Measurements from ENCODE around the gene WDR20. TPM values are rescaled to one million over a fixed set of nuclear protein-coding genes. Genes with fewer than 3 reads are reported as not detected.

Gene WDR20
- total and polyA plus RNA-seq, 2 donors (not counting 3 experiments of a cell fraction or from before 2014, with no cell fraction given), result 12.2 to 22.4 TPM

GRCh38 chr14:102208741-102209140, 69.0 kb downstream of the WDR20 start:
- intact Hi-C loops (cut with micrococcal nuclease), result no loop called here
- Histone ChIP-seq H3K36me3 (ENCODE audit: control insufficient read depth in 2 of 2, extremely low read depth in 1 of 2, insufficient read depth in 2 of 2, low read length in 2 of 2) (peaks cover 0 to 14% of the 10 kb centered on the region in 2 experiments), H4K20me1 (replicated peaks; ENCODE audit: control insufficient read depth, extremely low read depth, insufficient read depth, low read length) (no peaks in the 10 kb centered on the region), H3K79me2 (ENCODE audit: control insufficient read depth, insufficient read depth, low read length) (no peaks in the 10 kb centered on the region), H3K27ac (ENCODE audit: insufficient read depth, low read depth, low read length) (no peak overlapping the region), H3K4me3 (replicated peaks in 1 of 3; ENCODE audit: insufficient read depth in 1 of 3, low read depth in 1 of 3, low read length in 3 of 3) (no peak overlapping the region), H3K9ac (replicated peaks; ENCODE audit: extremely low read depth, insufficient read depth, low read length) (no peak overlapping the region), H2AFZ (ENCODE audit: low read depth, low read length) (no peak overlapping the region), H3K27me3 (ENCODE audit: control insufficient read depth in 2 of 2, insufficient read depth in 2 of 2, low read length in 2 of 2) (no peaks in the 10 kb centered on the region), H3K4me1 (ENCODE audit: control insufficient read depth, extremely low read depth, insufficient read depth, low read length) (no peaks in the 10 kb centered on the region), H3K9me1 (replicated peaks; ENCODE audit: control insufficient read depth, extremely low read depth, insufficient read depth, low read length) (no peaks in the 10 kb centered on the region), H3K9me3 (replicated peaks; ENCODE audit: control insufficient read depth, insufficient read depth, low read length) (no peaks in the 10 kb centered on the region), H3K4me2 (ENCODE audit: insufficient read depth, low read length) (no peak overlapping the region)
- no TSS peak for BruUV-seq (replicated peaks)
- ChIA-PET CTCF (no interaction called here), POLR2A (no interaction called here)
- FAIRE-seq (no peak), DNase-seq (ENCODE audit: low read depth, low spot score) (no peak)
- dilution Hi-C loops (cut with MboI; ENCODE audit: extremely low pct_ligation_motif_present, low sequenced_read_pairs), result no loop called here
- no peak for TF ChIP-seq FOS (IDR thresholded peaks at IDR 0.05; ENCODE audit: borderline replicate concordance, insufficient read depth, low read length)
- TF ChIP-seq JUN (IDR thresholded peaks at IDR 0.05; ENCODE audit: borderline replicate concordance, insufficient read depth, insufficient read length, low read depth), result no peak
- TF ChIP-seq GATA2 (IDR thresholded peaks at IDR 0.05; ENCODE audit: insufficient read depth, insufficient read length, low read depth, low read length), result no peak
- TF ChIP-seq POLR2AphosphoS5 (IDR thresholded peaks at IDR 0.05; ENCODE audit: insufficient read depth, low read depth, low read length), result no peak
- TF ChIP-seq EZH2 (IDR thresholded peaks at IDR 0.05; ENCODE audit: borderline replicate concordance, low read depth, low read length, severe bottlenecking), result no peak
- no peak for TF ChIP-seq MAX (IDR thresholded peaks at IDR 0.05; ENCODE audit: insufficient read depth, insufficient read length)
- TF ChIP-seq CTCF (IDR thresholded peaks at IDR 0.05; ENCODE audit: extremely low read depth in 1 of 2, insufficient read depth in 1 of 2, low read depth in 1 of 2, low read length in 2 of 2), result no peak
- no peak for TF ChIP-seq POLR2A (IDR thresholded peaks at IDR 0.05; ENCODE audit: low read depth, low read length)
- TF ChIP-seq MYC (IDR thresholded peaks at IDR 0.05; ENCODE audit: low read depth, low read length), result no peak
